HG02588 (cell line): ENCODE measurements around the gene DMPK.
A peak's percentile ranks its signal among the peaks of the same experiment; 100 is the strongest.

Source experiments
- ATAC-seq: cut with Tn5 transposase; IDR thresholded peaks from one replicate; pipeline ENCODE4 v1.9.1; 2021; ENCODE audit warnings: mild to moderate bottlenecking, moderate library complexity; ENCODE audit not compliant: unreplicated experiment

The DMPK gene

DNA sequence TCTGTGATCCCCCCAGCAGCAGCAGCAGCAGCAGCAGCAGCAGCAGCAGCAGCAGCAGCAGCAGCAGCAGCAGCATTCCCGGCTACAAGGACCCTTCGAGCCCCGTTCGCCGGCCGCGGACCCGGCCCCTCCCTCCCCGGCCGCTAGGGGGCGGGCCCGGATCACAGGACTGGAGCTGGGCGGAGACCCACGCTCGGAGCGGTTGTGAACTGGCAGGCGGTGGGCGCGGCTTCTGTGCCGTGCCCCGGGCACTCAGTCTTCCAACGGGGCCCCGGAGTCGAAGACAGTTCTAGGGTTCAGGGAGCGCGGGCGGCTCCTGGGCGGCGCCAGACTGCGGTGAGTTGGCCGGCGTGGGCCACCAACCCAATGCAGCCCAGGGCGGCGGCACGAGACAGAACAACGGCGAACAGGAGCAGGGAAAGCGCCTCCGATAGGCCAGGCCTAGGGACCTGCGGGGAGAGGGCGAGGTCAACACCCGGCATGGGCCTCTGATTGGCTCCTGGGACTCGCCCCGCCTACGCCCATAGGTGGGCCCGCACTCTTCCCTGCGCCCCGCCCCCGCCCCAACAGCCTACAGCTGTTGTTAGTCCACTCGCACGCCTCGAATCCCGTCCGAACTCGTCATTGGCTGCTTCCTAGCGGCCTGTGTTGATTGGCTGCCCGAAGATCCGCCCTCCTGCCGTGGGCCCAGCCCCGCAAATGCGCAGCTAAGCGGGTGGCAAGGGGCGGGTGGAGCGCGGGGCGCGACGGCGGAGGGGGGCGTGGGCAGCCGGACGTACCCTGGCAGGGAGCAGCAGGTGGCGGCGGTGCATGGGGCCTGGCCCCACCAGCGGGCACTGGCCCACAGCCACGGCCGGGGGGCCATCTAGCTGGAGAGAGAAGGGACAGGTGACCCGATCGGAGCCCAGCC is 11.8 kb downstream of the DMPK start:
- ATAC-seq, result peak; percentile 45

DNA sequence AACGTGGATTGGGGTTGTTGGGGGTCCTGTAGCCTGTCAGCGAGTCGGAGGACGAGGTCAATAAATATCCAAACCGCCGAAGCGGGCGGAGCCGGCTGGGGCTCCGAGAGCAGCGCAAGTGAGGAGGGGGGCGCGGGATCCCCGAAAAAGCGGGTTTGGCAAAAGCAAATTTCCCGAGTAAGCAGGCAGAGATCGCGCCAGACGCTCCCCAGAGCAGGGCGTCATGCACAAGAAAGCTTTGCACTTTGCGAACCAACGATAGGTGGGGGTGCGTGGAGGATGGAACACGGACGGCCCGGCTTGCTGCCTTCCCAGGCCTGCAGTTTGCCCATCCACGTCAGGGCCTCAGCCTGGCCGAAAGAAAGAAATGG is 12.5 kb downstream of the DMPK start:
- ATAC-seq, result no peak

DNA sequence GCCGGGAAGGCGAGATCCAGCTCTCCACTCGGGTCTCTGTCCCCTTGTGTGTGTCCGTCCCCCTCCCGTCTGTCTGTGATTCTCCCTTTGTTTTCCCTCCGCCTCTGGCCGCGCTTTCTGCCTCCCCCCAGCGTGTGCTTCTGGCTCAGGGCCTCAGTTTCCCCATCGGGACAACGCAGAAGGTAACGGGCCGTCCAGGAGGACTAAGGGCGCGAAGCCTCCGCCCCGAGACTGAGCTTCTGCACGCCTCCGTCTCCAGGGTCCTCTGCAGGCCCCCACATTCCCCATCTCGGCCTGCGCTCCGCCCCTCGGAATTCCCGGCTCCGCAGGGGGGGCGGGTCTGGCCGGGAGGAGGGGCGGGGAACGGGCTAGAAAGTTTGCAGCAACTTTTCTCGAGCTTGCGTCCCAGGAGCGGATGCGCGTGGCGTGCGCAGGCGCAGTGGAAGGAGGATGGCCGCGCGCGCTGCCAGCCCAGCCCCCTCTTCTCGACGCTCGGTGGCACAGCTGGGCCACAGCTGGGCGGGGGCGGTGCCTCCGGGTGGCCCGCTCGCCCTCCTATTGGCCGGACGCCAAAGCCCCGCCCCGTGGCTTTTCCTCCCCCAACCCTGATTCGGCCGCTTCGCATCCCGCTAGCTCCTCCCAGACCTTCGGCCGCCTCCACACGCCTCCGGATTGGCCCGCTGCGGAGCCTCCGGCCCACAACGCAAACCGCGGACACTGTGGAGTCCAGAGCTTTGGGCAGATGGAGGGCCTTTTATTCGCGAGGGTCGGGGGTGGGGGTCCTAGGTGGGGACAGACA is 13.1 kb downstream of the DMPK start, which contains the start of gene SIX5:
Gene SIX5 (minus strand): TSS at position 269 of the 799 bp plus-strand sequence. CDS start 408 bp downstream, outside the sequence.
- peak; percentile 62 for ATAC-seq

DNA sequence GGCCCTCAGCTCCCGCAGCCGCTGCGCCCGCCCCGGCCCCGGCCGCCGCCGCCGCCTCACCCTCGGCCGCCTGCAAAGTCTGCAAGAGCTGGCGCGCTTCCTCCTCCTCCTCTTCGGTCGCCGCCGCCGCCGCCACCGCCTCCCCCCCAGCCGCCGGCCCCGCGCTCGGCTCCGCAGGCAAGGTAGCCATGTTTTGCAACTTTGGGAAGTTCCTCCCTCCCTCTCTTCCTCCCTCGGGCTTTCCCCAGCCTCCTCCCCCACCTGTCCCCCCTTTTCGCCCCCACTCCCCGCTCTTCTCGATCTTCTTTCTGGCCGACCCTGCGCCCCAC is 13.7 kb downstream of the DMPK start:
- no peak for ATAC-seq

DNA sequence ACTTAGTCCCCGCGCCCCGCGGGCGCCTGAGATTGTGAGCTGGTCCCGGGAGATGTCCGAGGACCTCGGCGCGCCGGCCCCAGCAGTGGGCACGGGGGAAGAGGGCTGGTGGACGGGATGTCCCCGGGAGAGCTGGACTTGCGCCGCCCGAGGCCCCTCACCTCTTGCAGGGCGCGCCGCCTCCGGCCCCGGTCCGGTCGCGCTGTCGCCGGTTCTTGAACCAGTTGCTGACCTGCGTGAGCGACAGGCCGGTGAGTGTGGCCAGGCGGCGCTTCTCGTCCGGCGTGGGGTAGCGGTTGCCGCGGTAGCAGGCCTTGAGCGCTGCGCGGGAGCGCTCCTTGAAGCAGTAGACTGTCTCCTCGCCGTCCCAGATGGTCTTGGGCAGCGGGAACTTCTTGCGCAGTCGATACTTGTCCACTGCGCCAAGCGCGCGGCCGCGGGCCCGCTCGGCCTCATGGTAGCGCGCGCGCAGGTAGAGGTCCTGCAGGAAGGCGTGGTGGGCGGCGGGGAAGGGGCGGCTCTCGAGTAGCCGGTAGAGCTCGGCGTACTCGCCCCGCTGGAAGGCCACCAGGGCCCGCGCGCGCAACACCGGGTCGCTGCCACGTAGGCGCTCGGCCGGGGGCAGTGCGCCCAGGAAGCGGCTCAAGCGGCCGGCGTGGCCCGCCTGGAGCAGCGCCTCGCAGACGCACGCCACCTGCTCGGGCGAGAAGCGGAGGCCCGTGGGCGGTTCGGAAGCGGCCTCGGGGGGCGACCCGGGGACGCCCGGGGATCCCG is 14.2 kb downstream of the DMPK start:
- ATAC-seq, result no peak

DNA sequence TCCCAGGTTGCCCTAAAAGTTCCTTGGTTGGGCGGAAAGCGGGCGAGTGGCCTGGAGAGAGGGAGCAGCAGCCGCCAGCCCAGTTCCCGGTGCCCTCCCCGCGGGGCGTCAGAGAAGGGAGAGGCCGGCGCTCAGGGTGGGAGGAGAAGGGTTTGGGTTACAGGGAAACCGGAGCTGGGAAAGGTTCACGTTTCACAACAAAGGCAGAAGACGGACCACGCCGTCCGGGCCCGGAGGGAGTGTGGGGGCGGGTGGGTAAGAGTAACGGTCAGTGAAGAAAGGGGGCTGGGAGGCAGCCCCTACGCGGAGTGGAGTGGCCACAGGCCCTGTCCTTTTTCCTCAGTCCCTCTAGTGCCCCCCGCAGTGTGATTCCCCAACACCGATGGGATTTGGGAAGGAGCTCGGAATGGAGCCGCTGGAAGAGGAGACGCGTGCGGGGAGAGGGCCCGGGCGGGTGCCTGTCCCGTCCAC is 14.8 kb downstream of the DMPK start:
- ATAC-seq, result no peak

DNA sequence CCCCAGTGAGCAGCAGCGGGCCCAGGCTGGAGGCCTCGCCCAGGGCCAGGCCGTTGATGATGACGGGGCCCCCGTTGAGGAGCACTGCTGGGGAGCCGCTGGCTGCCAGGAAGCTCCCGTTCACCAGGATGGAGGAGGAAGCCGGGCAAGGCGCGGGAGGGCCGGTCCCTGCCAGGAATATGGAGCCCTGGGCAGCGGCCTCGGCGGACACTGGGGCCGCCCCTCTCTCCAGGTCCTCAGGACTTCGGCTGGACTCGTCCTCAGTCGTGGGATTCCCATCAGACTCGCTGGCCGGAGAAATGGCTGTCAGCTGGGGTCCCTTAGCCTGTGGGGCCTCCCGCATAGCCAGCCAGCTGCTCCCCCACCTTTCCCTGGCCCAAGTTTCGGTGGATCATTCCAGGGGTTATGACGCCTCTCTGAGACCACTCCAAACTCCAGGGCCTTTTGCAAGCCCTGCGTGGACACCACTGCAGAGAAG is 15.4 kb downstream of the DMPK start:
- ATAC-seq, result no peak

DNA sequence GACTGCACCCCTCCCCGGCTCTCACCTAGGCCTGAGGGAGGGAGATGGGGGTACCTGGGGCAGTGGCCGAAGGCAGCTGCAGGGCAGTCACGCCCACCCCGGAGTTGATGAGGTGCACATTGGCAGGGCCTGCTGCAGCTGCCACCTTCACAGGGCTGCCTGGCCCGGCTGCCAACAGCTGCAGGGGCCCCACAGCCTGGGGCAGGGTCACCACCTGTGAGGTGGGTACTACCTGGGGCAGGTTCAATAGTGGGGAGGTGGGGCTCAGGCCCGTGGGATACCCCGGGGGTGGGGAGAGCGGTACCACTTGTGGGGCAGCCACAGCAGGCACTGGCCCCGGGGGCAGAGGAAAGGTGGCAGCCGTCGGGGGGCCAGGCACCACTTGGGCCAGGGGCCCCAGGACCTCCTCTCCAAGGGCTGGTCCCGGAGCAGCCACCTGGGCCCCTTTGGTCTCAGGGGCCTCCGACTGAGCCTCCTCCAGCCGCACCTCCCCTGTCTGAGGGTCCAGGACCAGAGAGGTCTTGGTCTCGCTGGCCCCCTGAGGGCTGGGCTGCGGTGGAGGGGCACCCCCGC is 15.9 kb downstream of the DMPK start:
- ATAC-seq, result no peak

DNA sequence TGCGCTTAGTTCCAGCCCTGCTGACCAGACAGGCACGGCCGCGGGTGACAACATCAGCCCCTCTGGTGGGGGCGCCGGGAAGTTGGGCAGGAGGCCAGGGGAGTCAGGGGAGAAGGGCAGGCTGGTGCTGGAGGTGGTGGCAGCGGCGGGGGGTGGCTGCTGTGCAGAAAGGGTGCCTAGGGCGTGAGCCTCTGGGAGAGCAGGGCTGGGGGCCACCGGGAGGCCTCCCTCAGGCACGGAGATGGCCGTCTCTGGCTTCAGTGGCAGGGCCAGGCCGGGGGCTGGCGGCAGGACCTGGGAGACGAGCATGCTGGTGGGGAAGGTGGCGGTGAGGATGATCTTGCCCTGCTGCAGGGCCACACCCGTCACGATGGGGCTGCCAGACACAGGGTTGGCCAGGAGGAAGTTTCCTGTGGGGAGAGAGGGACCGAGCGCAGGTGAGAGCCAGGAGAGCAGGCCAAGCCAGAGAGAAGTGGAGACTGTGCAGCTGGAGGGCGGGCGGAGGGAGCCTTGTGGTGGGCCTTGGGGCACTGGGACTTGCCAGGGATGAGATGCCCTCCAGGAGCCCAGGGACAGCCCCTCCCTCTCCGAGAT is 16.5 kb downstream of the DMPK start:
- ATAC-seq, result no peak

DNA sequence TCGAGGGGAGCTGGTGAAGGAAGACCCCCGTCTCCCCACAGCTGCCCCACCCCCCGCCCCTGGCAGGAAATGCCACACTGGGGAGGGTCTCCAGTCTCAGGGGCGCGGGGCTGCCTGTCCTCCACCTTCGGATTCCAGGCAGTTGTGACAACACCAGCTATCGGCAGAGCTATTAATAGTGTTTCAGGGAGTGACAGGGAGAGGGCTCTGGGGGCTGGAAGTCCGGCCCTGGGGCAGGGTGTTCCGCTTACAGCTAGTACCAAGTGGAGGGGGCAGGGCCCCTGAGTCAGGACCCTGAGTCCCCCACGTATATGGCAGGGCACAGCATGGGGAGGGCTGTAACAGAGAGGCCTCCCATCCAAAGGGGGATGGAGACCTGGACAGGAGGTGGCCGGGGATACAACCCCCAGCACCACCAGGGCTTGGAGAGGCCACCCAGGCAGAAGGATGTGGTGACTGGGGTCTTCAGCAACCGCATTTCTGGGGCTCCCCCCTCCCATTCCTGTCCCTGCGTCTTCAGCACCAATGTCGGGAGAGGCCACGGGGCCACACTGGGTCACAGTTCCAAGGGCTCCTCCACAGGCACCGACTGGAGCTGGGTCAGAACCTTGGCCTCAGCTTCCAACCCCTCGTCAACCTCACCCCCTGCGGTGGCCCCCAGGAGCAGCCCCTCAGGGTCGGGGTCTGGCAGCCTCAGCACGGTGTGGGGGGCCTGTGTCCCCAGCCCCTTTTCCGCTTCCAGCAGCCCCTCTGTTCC is 17.2 kb downstream of the DMPK start:
- ATAC-seq, result no peak

DNA sequence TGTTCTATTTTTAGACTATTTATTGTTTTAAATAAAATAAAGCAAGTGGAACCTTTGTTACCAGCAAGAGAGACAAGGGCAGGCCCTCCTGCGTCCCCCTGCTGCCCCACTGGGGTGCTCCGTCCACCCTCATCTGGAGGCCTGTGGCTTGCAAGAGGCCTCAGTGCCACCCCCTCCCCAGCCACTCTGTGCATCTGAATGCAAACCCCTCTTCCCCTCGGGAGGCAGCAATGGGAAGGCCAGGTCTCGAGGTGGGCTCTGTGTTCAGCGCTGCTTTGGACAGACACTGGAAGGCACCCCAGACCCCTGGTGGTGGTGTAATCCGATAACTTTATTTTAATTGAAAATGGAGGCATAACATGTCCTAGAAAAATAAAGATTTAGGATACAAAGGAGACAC is 17.8 kb downstream of the DMPK start:
- ATAC-seq, result no peak

DNA sequence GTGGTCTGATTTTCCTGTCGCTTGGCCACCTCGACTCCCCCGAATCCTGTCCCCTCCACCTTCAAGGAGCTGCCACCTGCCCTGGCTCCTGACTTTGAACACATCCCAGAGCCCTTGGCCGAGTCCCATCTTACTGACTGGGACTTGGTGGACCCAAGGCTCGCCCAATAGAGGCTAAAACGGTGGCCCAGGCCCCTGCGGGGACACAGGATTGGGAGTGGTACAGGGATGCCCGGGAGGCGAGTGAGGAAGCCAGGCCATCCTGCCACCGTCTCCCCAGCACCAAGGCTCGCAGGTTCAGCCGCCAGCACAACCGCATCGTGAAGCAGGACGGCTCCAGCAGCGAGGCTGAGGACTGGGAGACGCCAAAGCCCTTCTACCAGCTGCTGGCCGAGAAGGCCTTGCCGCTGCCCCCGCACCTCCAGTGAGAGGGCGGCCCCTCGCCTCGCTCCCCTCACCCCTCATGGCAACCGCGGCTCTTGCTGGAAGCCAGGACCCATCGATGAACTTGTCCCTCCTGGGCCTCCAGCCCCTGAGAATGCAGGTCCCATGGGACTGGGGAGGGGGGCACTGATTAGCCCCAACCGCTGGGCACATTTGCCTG is 18.5 kb downstream of the DMPK start:
- ATAC-seq, result no peak

DNA sequence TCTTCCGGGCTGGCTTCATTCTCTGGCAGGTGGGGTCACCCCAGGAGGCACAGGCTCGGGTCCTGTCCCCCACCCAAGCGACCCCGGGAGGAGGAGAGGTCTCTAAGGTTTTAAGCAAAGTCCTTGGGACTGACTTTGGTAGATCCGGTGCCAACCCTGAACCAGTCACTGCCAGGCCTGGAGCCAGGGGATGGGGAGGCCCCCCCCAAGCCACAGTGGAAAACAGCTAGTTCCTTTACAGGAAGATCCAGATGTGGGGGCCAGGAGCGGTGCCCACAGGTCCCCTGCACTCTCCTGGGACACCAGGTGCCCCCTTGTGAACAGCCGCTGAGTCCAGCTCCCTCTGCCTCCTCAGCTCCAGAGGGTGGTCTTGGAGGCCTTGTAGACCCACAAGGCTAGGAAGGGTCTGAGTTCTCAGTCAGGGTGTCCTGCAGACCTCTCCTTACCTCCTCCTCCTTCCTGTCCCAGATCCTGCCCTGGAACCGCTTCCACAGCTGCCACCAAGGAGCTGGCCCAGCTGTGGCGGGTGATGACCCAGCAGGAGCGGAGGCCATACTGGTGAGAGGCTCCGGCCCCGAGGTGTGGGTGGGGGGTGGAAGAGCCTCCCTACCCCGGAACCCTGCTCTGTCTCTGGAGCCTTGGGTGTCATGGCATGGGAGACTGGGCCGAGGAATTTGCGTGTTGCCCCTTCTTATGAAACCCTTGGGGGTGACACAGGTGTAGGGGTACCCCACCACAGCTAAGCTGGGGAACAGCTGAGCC is 19.2 kb downstream of the DMPK start:
- ATAC-seq, result no peak

DNA sequence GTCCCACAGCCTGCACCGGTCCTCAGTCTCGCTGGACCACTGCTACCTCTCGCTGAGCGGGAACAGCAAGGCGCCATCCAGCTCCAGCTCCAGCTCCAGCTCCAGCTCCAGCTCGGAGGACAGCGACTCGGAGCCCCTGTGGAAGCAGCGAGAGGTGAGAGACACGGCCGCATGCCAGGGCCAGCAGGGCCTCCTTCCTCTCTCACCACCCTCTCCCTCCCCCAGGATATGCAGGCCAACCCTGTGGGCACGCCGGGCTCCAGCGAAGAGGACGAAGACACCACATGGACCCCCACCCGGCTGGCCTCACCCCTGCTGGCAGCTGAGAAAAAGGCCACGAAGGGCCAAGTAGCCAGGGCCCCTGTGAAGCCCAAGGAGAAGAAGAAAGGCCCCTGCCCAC is 20.6 kb downstream of the DMPK start:
- no peak for ATAC-seq

DNA sequence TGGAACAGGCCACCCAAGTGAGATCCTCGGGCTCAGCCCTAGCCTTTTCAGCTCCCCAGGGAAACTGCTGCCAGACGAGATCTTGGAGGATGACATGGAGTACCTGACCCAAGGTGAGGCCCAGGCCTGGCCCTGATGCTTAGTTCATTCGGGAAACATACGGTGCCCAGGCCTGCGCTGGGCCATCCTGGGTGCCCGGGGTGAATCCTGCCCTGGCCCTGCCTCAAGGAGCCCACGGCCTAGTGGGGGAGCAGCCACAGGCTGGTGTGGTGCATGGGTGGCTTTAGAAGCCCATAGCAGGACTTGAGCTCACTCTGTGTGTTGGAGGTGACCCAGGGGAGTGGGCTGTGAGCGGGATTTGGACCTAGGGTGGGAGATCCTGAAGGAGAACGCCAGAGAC is 23.4 kb downstream of the DMPK start:
- ATAC-seq, result no peak

DNA sequence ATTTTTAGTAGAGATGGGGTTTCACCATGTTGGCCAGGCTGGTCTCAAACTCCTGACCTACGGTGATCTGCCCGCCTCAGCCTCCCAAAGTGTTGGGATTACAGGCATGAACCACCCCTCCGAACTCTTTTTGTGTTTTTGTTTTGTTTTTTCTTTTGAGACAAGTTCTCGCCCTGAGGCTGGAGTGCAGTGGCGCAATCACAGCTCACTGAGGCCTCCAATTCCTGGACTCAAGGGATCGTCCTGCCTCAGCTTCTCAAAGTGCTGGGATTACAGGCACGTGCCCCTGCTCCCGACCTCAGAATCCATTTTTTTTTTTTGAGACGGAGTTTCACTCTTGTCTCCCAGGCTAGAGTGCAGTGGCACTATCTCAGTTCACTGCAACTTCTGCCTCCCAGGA is 24.6 kb downstream of the DMPK start:
- ATAC-seq, result no peak

DNA sequence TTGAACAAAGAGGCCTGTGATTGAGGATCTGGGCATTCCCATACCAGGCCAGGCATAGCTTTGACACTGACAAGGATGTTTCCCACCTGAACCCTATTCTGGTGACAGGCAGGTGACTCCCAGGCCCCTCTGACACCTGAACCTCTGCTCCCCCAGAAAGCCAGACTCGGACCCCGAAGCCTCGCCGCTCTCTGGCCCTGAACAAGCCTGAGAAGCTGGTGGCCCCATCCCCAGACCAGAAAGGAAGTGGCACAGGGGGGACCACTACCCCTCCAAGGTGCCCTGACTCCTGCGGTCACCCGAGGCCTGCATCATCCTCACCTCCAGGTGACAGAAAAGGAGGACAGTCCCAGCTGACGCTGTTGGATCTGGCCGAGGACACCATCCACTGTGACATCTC is 28.0 kb downstream of the DMPK start:
- no peak for ATAC-seq

DNA sequence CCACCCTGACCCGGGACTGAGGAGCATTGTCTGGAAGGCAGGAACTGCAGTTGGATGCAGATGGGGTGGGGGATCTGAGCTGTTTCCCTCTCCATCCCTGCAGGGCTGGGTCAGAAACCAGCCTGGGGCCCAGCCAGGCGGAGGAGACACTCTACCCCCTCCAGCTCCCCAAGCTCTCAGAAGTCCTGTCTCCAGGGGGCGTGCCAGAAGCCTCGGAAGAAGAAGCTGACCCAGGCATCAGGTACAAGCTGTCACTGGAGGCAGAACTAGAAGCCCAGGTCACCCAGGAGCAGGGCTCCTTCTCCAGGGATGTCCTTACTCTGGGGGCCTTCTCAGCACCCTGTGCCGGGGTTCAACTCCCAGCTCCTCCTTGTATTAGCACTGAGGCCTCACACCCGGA is 28.7 kb downstream of the DMPK start:
- no peak for ATAC-seq

DNA sequence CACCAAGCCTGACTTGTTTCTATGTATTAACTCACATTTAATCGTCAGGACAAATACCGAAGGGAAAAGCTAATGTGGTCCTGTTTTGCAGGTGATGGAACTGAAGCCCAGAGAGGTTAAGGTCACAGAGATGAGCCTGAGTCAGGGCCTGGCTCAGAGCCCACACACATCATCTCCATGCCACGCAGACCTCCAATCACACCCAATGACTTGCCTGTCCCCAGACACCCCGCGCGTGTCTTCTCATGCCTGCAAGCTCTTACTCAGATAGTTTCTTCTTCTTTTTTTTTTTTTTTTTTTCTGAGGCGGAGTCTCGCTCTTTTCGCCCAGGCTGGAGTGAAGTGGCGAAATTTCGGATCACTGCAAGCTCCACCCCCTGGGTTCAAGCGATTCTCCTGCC is 29.7 kb downstream of the DMPK start:
- no peak for ATAC-seq
